Measurements from ENCODE around the gene PURA. TPM values are rescaled to one million over a fixed set of nuclear protein-coding genes. Genes with fewer than 3 reads are reported as not detected.

Gene PURA
- polyA plus RNA-seq, 1 donor from 2014 or later: 2.3 TPM

- peaks cover 66% of the 10 kb centered on the region for H3K27me3 ChIP-seq (ENCODE audit: insufficient read depth, low read depth, low read length)
- H3F3A ChIP-seq (ENCODE audit: insufficient read depth, low read length, poor library complexity, severe bottlenecking): no peaks in the 10 kb centered on the region
- H3K9me3 ChIP-seq (ENCODE audit: low read length): no peaks in the 10 kb centered on the region
- H3K9ac ChIP-seq (ENCODE audit: low read length): no peak overlapping the region
- no peak overlapping the region for H3K4me3 ChIP-seq (ENCODE audit: low read length)
- TF ChIP-seq TAF1 (IDR thresholded peaks at IDR 0.05; ENCODE audit: low read depth) (no peak), MXI1 (conservative IDR thresholded peaks at IDR 0.05; ENCODE audit: poor library complexity, severe bottlenecking) (no peak), EP300 (conservative IDR thresholded peaks at IDR 0.05; ENCODE audit: poor library complexity, severe bottlenecking) (no peak), EZH2 (IDR thresholded peaks at IDR 0.05; ENCODE audit: borderline replicate concordance, insufficient read depth, low read length, poor library complexity, severe bottlenecking) (peak; percentile 31), REST (IDR thresholded peaks at IDR 0.05; ENCODE audit: borderline replicate concordance) (no peak), SMC3 (conservative IDR thresholded peaks at IDR 0.05; ENCODE audit: poor library complexity) (no peak), POLR2AphosphoS5 (IDR thresholded peaks at IDR 0.05) (no peak), CTCF (IDR thresholded peaks at IDR 0.05; ENCODE audit: poor library complexity, severe bottlenecking) (no peak)
- H3K79me2 ChIP-seq (replicated peaks; ENCODE audit: insufficient read depth, low read length): peaks cover 10% of the 10 kb centered on the region
- H4K20me1 ChIP-seq (ENCODE audit: insufficient read depth): peaks cover 3% of the 10 kb centered on the region
- no peak overlapping the region for H3K4me2 ChIP-seq (ENCODE audit: low read length)
- no peak overlapping the region for H2AFZ ChIP-seq (ENCODE audit: low read depth, low read length)
- H3K9me2 ChIP-seq (ENCODE audit: insufficient read depth, low read length): no peaks in the 10 kb centered on the region
- no peak overlapping the region for H3K27ac ChIP-seq (ENCODE audit: low read length)
- no peaks in the 10 kb centered on the region for H3K36me3 ChIP-seq (ENCODE audit: insufficient read depth, low read length)
Observed at GRCh38 chr5:140111011-140111858, 2.7 kb upstream of the PURA start.

- Histone ChIP-seq H3K4me2 (ENCODE audit: low read length) (no peak overlapping the region), H3K4me3 (ENCODE audit: low read length) (no peak overlapping the region), H3K27ac (ENCODE audit: low read length) (no peak overlapping the region), H3K27me3 (ENCODE audit: insufficient read depth, low read depth, low read length) (peaks cover 62% of the 10 kb centered on the region), H3F3A (ENCODE audit: insufficient read depth, low read length, poor library complexity, severe bottlenecking) (no peaks in the 10 kb centered on the region), H3K9me2 (ENCODE audit: insufficient read depth, low read length) (no peaks in the 10 kb centered on the region), H4K20me1 (ENCODE audit: insufficient read depth) (peaks cover 3% of the 10 kb centered on the region), H2AFZ (ENCODE audit: low read depth, low read length) (no peak overlapping the region), H3K9me3 (ENCODE audit: low read length) (no peaks in the 10 kb centered on the region), H3K9ac (ENCODE audit: low read length) (no peak overlapping the region), H3K79me2 (replicated peaks; ENCODE audit: insufficient read depth, low read length) (peaks cover 13% of the 10 kb centered on the region), H3K36me3 (ENCODE audit: insufficient read depth, low read length) (no peaks in the 10 kb centered on the region)
- no peak for TF ChIP-seq POLR2AphosphoS5 (IDR thresholded peaks at IDR 0.05)
- no peak for TF ChIP-seq CTCF (IDR thresholded peaks at IDR 0.05; ENCODE audit: poor library complexity, severe bottlenecking)
- no peak for TF ChIP-seq SMC3 (conservative IDR thresholded peaks at IDR 0.05; ENCODE audit: poor library complexity)
- no peak for TF ChIP-seq EZH2 (IDR thresholded peaks at IDR 0.05; ENCODE audit: borderline replicate concordance, insufficient read depth, low read length, poor library complexity, severe bottlenecking)
- no peak for TF ChIP-seq TAF1 (IDR thresholded peaks at IDR 0.05; ENCODE audit: low read depth)
- TF ChIP-seq RAD21 (conservative IDR thresholded peaks at IDR 0.05): no peak
- TF ChIP-seq REST (IDR thresholded peaks at IDR 0.05; ENCODE audit: borderline replicate concordance): no peak
- no peak for TF ChIP-seq MXI1 (conservative IDR thresholded peaks at IDR 0.05; ENCODE audit: poor library complexity, severe bottlenecking)
- no peak for TF ChIP-seq EP300 (conservative IDR thresholded peaks at IDR 0.05; ENCODE audit: poor library complexity, severe bottlenecking)
Observed at GRCh38 chr5:140111859-140112551, 1.9 kb upstream of the PURA start.
